Cardiac muscle cell (in vitro differentiated cells and primary cell): ENCODE results near the gene DGKB. TPM values are rescaled to one million over a fixed set of nuclear protein-coding genes. Genes with fewer than 3 reads are reported as not detected.
A peak's percentile ranks its signal among the peaks of the same experiment; 100 is the strongest.

Experiments
- DNase-seq, 2 donors: peaks; one replicate each; pipeline versions ENCODE4 v3.0.0 to v3.0.0-alpha.2; 2010 to 2017; ENCODE audit warnings: low read depth in 1 of 2, low spot score in 1 of 2
- H3K27ac ChIP-seq: fragments of 200-600 bp; sonication (generic); 2 replicates; pipeline ENCODE4 v1.5.1; 2016
- H3K27me3 ChIP-seq: fragments of 200-600 bp; sonication (generic); 2 replicates; pipeline ENCODE4 v1.6.0; 2016; ENCODE audit warnings: control low read depth
- H3K36me3 ChIP-seq: fragments of 200-600 bp; sonication (generic); 2 replicates; pipeline ENCODE4 v1.5.1; 2016; ENCODE audit warnings: control low read depth
- H3K4me1 ChIP-seq: fragments of 200-600 bp; sonication (generic); 2 replicates; pipeline ENCODE4 v1.8.1; 2017; ENCODE audit warnings: low read depth, mild to moderate bottlenecking, mixed run types
- H3K4me3 ChIP-seq: fragments of 200-600 bp; sonication (generic); 2 replicates; pipeline ENCODE4 v1.5.1; 2016; ENCODE audit warnings: mild to moderate bottlenecking
- H3K9me3 ChIP-seq: fragments of 200-600 bp; sonication (generic); 2 replicates; pipeline ENCODE4 v1.5.1; 2017; ENCODE audit warnings: low read depth, mild to moderate bottlenecking, control low read depth
- CTCF ChIP-seq: IDR thresholded peaks from 2 replicates; pipeline ENCODE4 v1.5.1; 2012; ENCODE audit warnings: low read depth, mild to moderate bottlenecking, low read length
- polyA plus RNA-seq: library from polyadenylated mRNA; unstranded; fragments of >200 nt; fragmentation: Nextera tagmentation; extraction: Ambion mirVana; gene quantifications from 2 replicates; pipeline ENCODE4 v1.2.1, GENCODE V29; 2016
- total RNA-seq: library from RNA; depleted of rRNA; stranded (reverse); fragments of >200 nt; gene quantifications from 2 replicates; pipeline ENCODE4 v1.2.3, GENCODE V29; 2016

The DGKB gene
- total and polyA plus RNA-seq, 2 experiments from 2014 or later, result 0.07 to 0.86 TPM

- no peak for DNase-seq
- no peak overlapping the region for H3K4me3 ChIP-seq
- peaks cover 7% of the 10 kb centered on the region for H3K4me1 ChIP-seq
- no peak overlapping the region for H3K27ac ChIP-seq
- H3K27me3 ChIP-seq, result no peaks in the 10 kb centered on the region
- no peak for TF ChIP-seq CTCF
- H3K36me3 ChIP-seq, result no peaks in the 10 kb centered on the region
- H3K9me3 ChIP-seq, result no peaks in the 10 kb centered on the region
Measured at GRCh38 chr7:14691034-14691433, 211.5 kb downstream of the DGKB start.

- Histone ChIP-seq H3K4me1 (peaks cover 7% of the 10 kb centered on the region), H3K27me3 (no peaks in the 10 kb centered on the region), H3K27ac (no peak overlapping the region), H3K9me3 (no peaks in the 10 kb centered on the region), H3K4me3 (no peak overlapping the region), H3K36me3 (no peaks in the 10 kb centered on the region)
- TF ChIP-seq CTCF, result no peak
- DNase-seq, result no peak
Measured at GRCh38 chr7:14690486-14690885, 212.1 kb downstream of the DGKB start.

GRCh38 chr7:14690075-14690474 is 212.5 kb downstream of the DGKB start:
- Histone ChIP-seq H3K9me3 (no peaks in the 10 kb centered on the region), H3K27me3 (no peaks in the 10 kb centered on the region), H3K4me1 (peaks cover 7% of the 10 kb centered on the region), H3K36me3 (no peaks in the 10 kb centered on the region), H3K27ac (no peak overlapping the region), H3K4me3 (no peak overlapping the region)
- DNase-seq, result no peak
- TF ChIP-seq CTCF, result no peak

GRCh38 chr7:14688208-14688607 is 214.3 kb downstream of the DGKB start:
- Histone ChIP-seq H3K27ac (no peak overlapping the region), H3K36me3 (no peaks in the 10 kb centered on the region), H3K4me1 (peaks cover 7% of the 10 kb centered on the region), H3K4me3 (no peak overlapping the region), H3K9me3 (no peaks in the 10 kb centered on the region), H3K27me3 (no peaks in the 10 kb centered on the region)
- DNase-seq, result no peak
- no peak for TF ChIP-seq CTCF

GRCh38 chr7:14687777-14688176 is 214.8 kb downstream of the DGKB start:
- Histone ChIP-seq H3K4me3 (no peak overlapping the region), H3K27ac (no peak overlapping the region), H3K36me3 (no peaks in the 10 kb centered on the region), H3K9me3 (no peaks in the 10 kb centered on the region), H3K4me1 (peaks cover 7% of the 10 kb centered on the region), H3K27me3 (no peaks in the 10 kb centered on the region)
- no peak for TF ChIP-seq CTCF
- peak in 1 of 2 donors; percentile 49 for DNase-seq

- H3K4me3 ChIP-seq, result no peak overlapping the region
- no peaks in the 10 kb centered on the region for H3K9me3 ChIP-seq
- H3K27ac ChIP-seq, result no peak overlapping the region
- DNase-seq, result no peak
- H3K4me1 ChIP-seq, result peaks cover 7% of the 10 kb centered on the region
- TF ChIP-seq CTCF, result no peak
- no peaks in the 10 kb centered on the region for H3K36me3 ChIP-seq
- H3K27me3 ChIP-seq, result no peaks in the 10 kb centered on the region
Measured at GRCh38 chr7:14687241-14687640, 215.3 kb downstream of the DGKB start.
